Body of pancreas (tissue), 4 donors: Measurements from ENCODE around the gene CA9.
"Not testable (repeated sequence)": the region's sequence is repeated elsewhere in the genome, so short reads cannot be mapped to it uniquely, and the experiment has no call there.

ENCODE experiments used
- CTCF ChIP-seq, 7 experiments: fragments of 450-650 bp in 4 of 7; fragments of 200-600 bp in 3 of 7; sonication (generic) in 3 of 7; IDR thresholded peaks; one replicate each; pipeline ENCODE4 v1.5.1; 2016 to 2019; ENCODE audit warnings: antibody characterized with exemption in 7 of 7
- POLR2A ChIP-seq, 3 donors: fragments of 450-650 bp; IDR thresholded peaks; one replicate each; pipeline ENCODE4 v1.6.1; 2016; ENCODE audit warnings: antibody characterized with exemption in 3 of 3, mild to moderate bottlenecking in 2 of 3

DNA sequence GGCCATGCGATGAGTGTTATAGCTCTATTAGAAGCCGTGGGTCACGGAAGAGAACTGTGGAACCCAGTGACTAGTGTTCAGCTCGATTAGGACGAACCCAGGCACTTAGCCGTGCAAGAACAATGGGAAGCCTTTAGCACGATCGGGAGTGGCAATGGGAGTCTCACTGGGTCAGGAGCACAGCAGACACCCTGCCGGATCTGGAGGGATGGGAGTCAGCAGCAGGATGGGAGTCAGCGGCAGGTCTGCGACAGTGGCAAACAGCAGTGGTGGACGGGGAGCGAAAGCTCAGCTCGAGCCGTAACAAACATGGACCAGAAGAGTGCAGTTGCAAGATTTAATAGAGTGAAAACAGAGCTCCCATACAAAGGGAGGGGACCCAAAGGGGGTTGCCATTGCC lies 33.3 kb upstream of the CA9 start:
- TF ChIP-seq CTCF, POLR2A (IDR thresholded peaks at IDR 0.05): not testable (repeated sequence)
